ENCODE data around the gene CAPN7.

DNA sequence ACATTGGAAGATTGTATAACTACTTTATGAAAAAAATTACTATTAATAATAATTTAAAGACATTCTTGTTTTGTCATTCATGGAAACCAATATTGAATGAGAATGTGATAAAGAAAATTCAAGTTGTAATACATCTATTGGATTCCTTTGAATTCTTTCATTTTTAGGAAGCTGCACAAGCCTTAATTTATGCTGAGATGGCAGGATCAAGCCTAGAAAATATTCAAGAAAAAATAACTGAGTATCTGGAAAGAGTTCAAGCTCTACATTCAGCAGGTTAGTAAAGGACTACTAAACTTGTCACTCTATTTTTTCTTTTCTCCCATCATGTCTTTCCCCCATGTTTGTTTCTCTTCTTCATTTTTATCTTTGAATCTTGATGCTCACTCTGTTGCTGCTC lies 5.9 kb downstream of the CAPN7 start:
- TF ChIP-seq, protein P1, sequence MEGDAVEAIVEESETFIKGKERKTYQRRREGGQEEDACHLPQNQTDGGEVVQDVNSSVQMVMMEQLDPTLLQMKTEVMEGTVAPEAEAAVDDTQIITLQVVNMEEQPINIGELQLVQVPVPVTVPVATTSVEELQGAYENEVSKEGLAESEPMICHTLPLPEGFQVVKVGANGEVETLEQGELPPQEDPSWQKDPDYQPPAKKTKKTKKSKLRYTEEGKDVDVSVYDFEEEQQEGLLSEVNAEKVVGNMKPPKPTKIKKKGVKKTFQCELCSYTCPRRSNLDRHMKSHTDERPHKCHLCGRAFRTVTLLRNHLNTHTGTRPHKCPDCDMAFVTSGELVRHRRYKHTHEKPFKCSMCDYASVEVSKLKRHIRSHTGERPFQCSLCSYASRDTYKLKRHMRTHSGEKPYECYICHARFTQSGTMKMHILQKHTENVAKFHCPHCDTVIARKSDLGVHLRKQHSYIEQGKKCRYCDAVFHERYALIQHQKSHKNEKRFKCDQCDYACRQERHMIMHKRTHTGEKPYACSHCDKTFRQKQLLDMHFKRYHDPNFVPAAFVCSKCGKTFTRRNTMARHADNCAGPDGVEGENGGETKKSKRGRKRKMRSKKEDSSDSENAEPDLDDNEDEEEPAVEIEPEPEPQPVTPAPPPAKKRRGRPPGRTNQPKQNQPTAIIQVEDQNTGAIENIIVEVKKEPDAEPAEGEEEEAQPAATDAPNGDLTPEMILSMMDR (IDR thresholded peaks at IDR 0.05 in 8 of 11, conservative IDR thresholded peaks at IDR 0.05 in 3 of 11) = no peak
- no peak for TF ChIP-seq POLR2A (IDR thresholded peaks at IDR 0.05)
